ENCODE measurements around the gene EPHB2. TPM values are rescaled to one million over a fixed set of nuclear protein-coding genes. Genes with fewer than 3 reads are reported as not detected.

EPHB2 gene
- total and polyA plus RNA-seq, 2 of the 8 experiments (the other 6 are each of a cell fraction or from before 2014, with no cell fraction given), result 15.8 to 17.2 TPM

DNA sequence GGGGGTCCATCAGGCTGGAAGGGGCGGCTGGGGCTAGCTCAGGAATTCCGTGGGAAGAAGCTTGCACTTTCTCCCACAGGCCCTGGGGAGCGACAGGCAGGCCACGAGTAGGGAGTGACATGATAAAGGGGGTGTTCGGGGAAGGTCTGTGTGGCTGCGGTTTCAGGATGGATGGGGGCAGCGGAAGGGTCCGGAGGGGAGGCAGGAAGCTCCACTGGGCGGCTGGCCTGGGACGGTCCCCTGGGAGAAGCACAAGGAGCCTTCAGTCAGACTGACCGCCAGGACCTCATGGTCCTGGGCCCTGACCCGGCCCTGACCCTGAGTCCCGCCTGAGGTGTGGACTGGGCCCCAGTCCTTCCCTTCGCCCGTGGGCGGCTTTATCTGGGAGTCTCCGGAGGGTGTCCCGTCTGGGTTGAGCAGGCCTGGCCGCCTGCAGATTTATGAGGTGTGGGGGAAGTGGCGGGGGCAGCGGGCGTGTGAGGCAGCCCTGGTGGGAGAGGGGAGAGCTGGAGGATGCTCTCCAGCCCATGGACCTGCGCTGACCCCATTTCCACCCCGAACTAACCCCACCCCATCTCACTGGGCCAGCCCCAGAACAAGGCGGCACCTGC lies 45.6 kb downstream of the EPHB2 start:
- H3K4me3 ChIP-seq (ENCODE audit: extremely low read depth in 1 of 4, insufficient read depth in 2 of 4, low read depth in 3 of 4, low read length in 4 of 4), result no peak overlapping the region
- H3K79me1 ChIP-seq (ENCODE audit: low read depth, low read length), result no peaks in the 10 kb centered on the region
- no peak overlapping the region for H2BK120ac ChIP-seq (replicated peaks; ENCODE audit: low read depth, low read length)
- no peak overlapping the region for H2AFZ ChIP-seq (ENCODE audit: low read length)
- DNase-seq (ENCODE audit: low read depth in 1 of 2, low spot score in 2 of 2) (no peak), FAIRE-seq (no peak)
- no peaks in the 10 kb centered on the region for H4K20me1 ChIP-seq (replicated peaks in 1 of 2; ENCODE audit: control insufficient read depth in 1 of 2, insufficient read depth in 2 of 2, low read length in 2 of 2)
- no peak overlapping the region for H2AK5ac ChIP-seq (ENCODE audit: low read depth, low read length)
- ChIA-PET POLR2A (ENCODE audit: partially characterized antibody) (no interaction called here), CTCF (ENCODE audit: partially characterized antibody) (interaction anchor here (0.6 to 1.3 kb wide), 7 partner anchors 13 to 333 kb away, joined by 3 to 4 read pairs (median 3); no protein-coding TSS in a partner anchor)
- H3K79me2 ChIP-seq (ENCODE audit: control insufficient read depth in 1 of 2, insufficient read depth in 2 of 2, low read length in 2 of 2), result no peaks in the 10 kb centered on the region
- no peak overlapping the region for H2BK12ac ChIP-seq (ENCODE audit: low read depth, low read length)
- TF ChIP-seq GTF2F1 (IDR thresholded peaks at IDR 0.05; ENCODE audit: borderline replicate concordance, low read depth, low read length), result no peak
- 88% methylated on average over 12 of the region's 25 CpGs; no CpG with 5 or more reads in 1 of the 2 experiments for WGBS, 2 experiments (ENCODE audit: extremely low coverage in 1 of 2, insufficient coverage in 1 of 2, insufficient read length in 1 of 2, insufficient replicate concordance in 2 of 2, low coverage in 1 of 2, low lambda C conversion rate in 2 of 2, missing lambda C conversion rate in 1 of 2)
- H3K4me2 ChIP-seq (ENCODE audit: insufficient read depth in 1 of 2, low read depth in 2 of 2, low read length in 2 of 2), result no peak overlapping the region
- no peak overlapping the region for H3K18ac ChIP-seq (ENCODE audit: extremely low read depth, low read length)
- H4K5ac ChIP-seq (ENCODE audit: insufficient read length, low read depth, low read length), result no peak overlapping the region
- no peak overlapping the region for H3K56ac ChIP-seq (replicated peaks; ENCODE audit: insufficient read length, low read depth, low read length)
- no peak overlapping the region for H4K91ac ChIP-seq (replicated peaks; ENCODE audit: insufficient read length, low read length)
- no peak overlapping the region for H3K23ac ChIP-seq (ENCODE audit: insufficient read length)
- H3K14ac ChIP-seq (ENCODE audit: insufficient read length), result no peak overlapping the region
- no peaks in the 10 kb centered on the region for H3K9me3 ChIP-seq (ENCODE audit: insufficient read depth in 2 of 2, low read depth in 1 of 2, low read length in 1 of 2)
- H3K36me3 ChIP-seq (ENCODE audit: control insufficient read depth in 2 of 4, insufficient read depth in 4 of 4, low read length in 3 of 4), result no peaks in the 10 kb centered on the region
- H2BK15ac ChIP-seq (ENCODE audit: low read length), result no peak overlapping the region
- no peak overlapping the region for H2BK20ac ChIP-seq (ENCODE audit: low read length)
- H2BK5ac ChIP-seq (ENCODE audit: low read depth, low read length), result no peak overlapping the region
- H3K9ac ChIP-seq (replicated peaks in 1 of 4; ENCODE audit: extremely low read depth in 1 of 4, low read depth in 3 of 4, low read length in 3 of 4), result no peak overlapping the region
- H3K27ac ChIP-seq (ENCODE audit: low read depth, low read length), result no peak overlapping the region
- no peak overlapping the region for H3K4ac ChIP-seq (replicated peaks; ENCODE audit: insufficient read length, low read depth, low read length)
- peaks cover 0 to 3% (median under 1%) of the 10 kb centered on the region in 4 experiments; a peak in 2 of 7 replicates for H3K4me1 ChIP-seq (replicated peaks in 1 of 4; ENCODE audit: control insufficient read depth in 3 of 4, insufficient read depth in 4 of 4, low read length in 3 of 4)
- peaks cover 2% of the 10 kb centered on the region; the same call in 1 of the 2 replicates for H3K23me2 ChIP-seq (ENCODE audit: low read depth, low read length)
- H4K8ac ChIP-seq (ENCODE audit: extremely low read depth, insufficient read depth, low read length), result no peak overlapping the region
- no peaks in the 10 kb centered on the region for H3K27me3 ChIP-seq (replicated peaks in 1 of 4; ENCODE audit: control insufficient read depth in 3 of 4, extremely low read depth in 1 of 4, insufficient read depth in 3 of 4, low read length in 3 of 4)
